GM23338 (cell line): Measurements from ENCODE around the gene MYBPC2. TPM values are rescaled to one million over a fixed set of nuclear protein-coding genes. Genes with fewer than 3 reads are reported as not detected.

Experiments
- ATAC-seq: fragments of 200-7000 bp; cut with Tn5 transposase; 3 replicates; pipeline ENCODE4 v1.9.1; 2020
- DNase-seq: peaks from one replicate; pipeline ENCODE4 v3.0.0-alpha.2; 2015; ENCODE audit warnings: low spot score
- H2AFZ ChIP-seq: fragments of 200-600 bp; sonication (generic); 2 replicates; pipeline ENCODE4 v1.8.0; 2016; ENCODE audit warnings: antibody characterized with exemption, mild to moderate bottlenecking, moderate library complexity
- H3F3A ChIP-seq: fragments of 200-600 bp; sonication (generic); replicated peaks from 2 replicates; pipeline ENCODE4 v1.8.0; 2017; ENCODE audit warnings: antibody characterized with exemption, mixed run types, low read depth
- H3K27ac ChIP-seq: fragments of 200-600 bp; sonication (generic); 2 replicates; pipeline ENCODE4 v1.6.1; 2016; ENCODE audit warnings: low read depth
- H3K27me3 ChIP-seq: fragments of 200-600 bp; sonication (generic); 2 replicates; pipeline ENCODE4 v1.8.0; 2016; ENCODE audit warnings: mild to moderate bottlenecking, mixed run types, moderate library complexity; ENCODE audit not compliant: insufficient read depth
- H3K36me3 ChIP-seq: fragments of 200-600 bp; sonication (generic); 2 replicates; pipeline ENCODE4 v1.8.0; 2016; ENCODE audit warnings: mild to moderate bottlenecking; ENCODE audit not compliant: insufficient read depth
- H3K4me1 ChIP-seq: fragments of 200-600 bp; sonication (generic); 2 replicates; pipeline ENCODE4 v1.8.0; 2016; ENCODE audit warnings: mild to moderate bottlenecking, moderate library complexity; ENCODE audit not compliant: insufficient read depth
- H3K4me2 ChIP-seq: fragments of 200-600 bp; sonication (generic); 2 replicates; pipeline ENCODE4 v1.7.1; 2017; ENCODE audit warnings: mixed run types
- H3K4me3 ChIP-seq: fragments of 200-600 bp; sonication (generic); 2 replicates; pipeline ENCODE4 v1.6.1; 2016; ENCODE audit warnings: mixed run types
- H3K79me2 ChIP-seq: fragments of 200-600 bp; sonication (generic); replicated peaks from 2 replicates; pipeline ENCODE4 v1.8.0; 2017; ENCODE audit warnings: mild to moderate bottlenecking; ENCODE audit not compliant: insufficient read depth
- H3K9me2 ChIP-seq: fragments of 200-600 bp; sonication (generic); 2 replicates; pipeline ENCODE4 v1.8.0; 2017; ENCODE audit not compliant: insufficient read depth
- H4K20me1 ChIP-seq: fragments of 200-600 bp; sonication (generic); replicated peaks from 2 replicates; pipeline ENCODE4 v1.8.0; 2017; ENCODE audit warnings: mild to moderate bottlenecking; ENCODE audit not compliant: insufficient read depth
- H3K27ac Mint-ChIP-seq: 2 replicates; pipeline ENCODE4 v1.8.0; 2020; ENCODE audit warnings: inconsistent platforms, mild to moderate bottlenecking, moderate library complexity, mixed read lengths
- H3K27me3 Mint-ChIP-seq: 3 replicates; pipeline ENCODE4 v1.8.0; 2022; ENCODE audit warnings: low read depth, mild to moderate bottlenecking, moderate library complexity, mixed read lengths, inconsistent platforms; ENCODE audit not compliant: insufficient read depth, poor library complexity
- H3K36me3 Mint-ChIP-seq: 3 replicates; pipeline ENCODE4 v1.8.0; 2021; ENCODE audit warnings: low read depth, mild to moderate bottlenecking, inconsistent platforms, moderate library complexity, mixed read lengths
- H3K4me1 Mint-ChIP-seq: 3 replicates; pipeline ENCODE4 v1.8.0; 2020; ENCODE audit warnings: mild to moderate bottlenecking, inconsistent platforms, mixed read lengths
- H3K4me3 Mint-ChIP-seq: 3 replicates; pipeline ENCODE4 v1.8.0; 2021; ENCODE audit warnings: moderate library complexity, mild to moderate bottlenecking, inconsistent platforms, mixed read lengths
- H3K9me3 Mint-ChIP-seq: 3 replicates; pipeline ENCODE4 v1.8.0; 2020; ENCODE audit warnings: moderate library complexity, mild to moderate bottlenecking, inconsistent platforms, mixed read lengths
- CREB1 ChIP-seq: fragments of 250-450 bp; sonication (Bioruptor Pico); IDR thresholded peaks from 2 replicates; pipeline ENCODE4 v1.5.0; 2020; ENCODE audit warnings: low read depth, mild to moderate bottlenecking, moderate library complexity
- EZH2 ChIP-seq: fragments of 200-600 bp; sonication (generic); IDR thresholded peaks from one replicate; pipeline ENCODE4 v1.8.0; 2017; ENCODE audit warnings: antibody characterized with exemption, mild to moderate bottlenecking, low read depth; ENCODE audit not compliant: unreplicated experiment
- EZH2phosphoT487 ChIP-seq: fragments of 200-600 bp; sonication (generic); IDR thresholded peaks from one replicate; pipeline ENCODE4 v1.8.1; 2018; ENCODE audit warnings: antibody characterized with exemption; ENCODE audit not compliant: unreplicated experiment
- JUNB ChIP-seq: IDR thresholded peaks from one replicate; pipeline ENCODE4 v1.6.1; 2016; ENCODE audit warnings: antibody characterized with exemption; ENCODE audit not compliant: unreplicated experiment
- NANOG ChIP-seq: IDR thresholded peaks from 2 replicates; pipeline ENCODE4 v1.6.1; 2016; ENCODE audit warnings: antibody characterized with exemption, borderline replicate concordance
- POLR2AphosphoS5 ChIP-seq: IDR thresholded peaks from 2 replicates; pipeline ENCODE4 v1.6.1; 2016; ENCODE audit warnings: antibody characterized with exemption, low read depth
- STAT1 ChIP-seq: IDR thresholded peaks from one replicate; pipeline ENCODE4 v1.6.1; 2016; ENCODE audit warnings: antibody characterized with exemption; ENCODE audit not compliant: unreplicated experiment
- ZNF114 ChIP-seq: fragments of 250-450 bp; sonication (Bioruptor Pico); IDR thresholded peaks from 2 replicates; pipeline ENCODE4 v1.5.0; 2020; ENCODE audit warnings: mild to moderate bottlenecking, moderate library complexity
- ZNF331 ChIP-seq: fragments of 250-450 bp; sonication (Bioruptor Pico); IDR thresholded peaks from 2 replicates; pipeline ENCODE4 v1.5.0; 2020; ENCODE audit warnings: low read depth, mild to moderate bottlenecking, moderate library complexity
- polyA plus RNA-seq: library from polyadenylated mRNA; unstranded; fragments of >200 nt; fragmentation: Nextera tagmentation; extraction: Ambion mirVana; gene quantifications from 2 replicates; pipeline ENCODE4 v1.2.1, GENCODE V29; 2016
- total RNA-seq: library from RNA; depleted of rRNA; stranded (reverse); fragments of >200 nt; shearing (Covaris generic); gene quantifications from 2 replicates; pipeline ENCODE4 v1.2.3, GENCODE V29; 2014
- TF ChIP-seq, protein P1 (sequence below): IDR thresholded peaks from one replicate; pipeline ENCODE4 v1.6.1; 2018; ENCODE audit warnings: antibody characterized with exemption; ENCODE audit not compliant: unreplicated experiment
- TF ChIP-seq, protein P2 (sequence below): IDR thresholded peaks from 2 replicates; pipeline ENCODE4 v1.6.1; 2016; ENCODE audit warnings: antibody characterized with exemption
- TF ChIP-seq, protein P3 (sequence below), 2 experiments: fragments of 200-600 bp in 1 of 2; sonication (generic) in 1 of 2; conservative IDR thresholded peaks; 2 replicates each; pipeline versions ENCODE4 v1.5.1 to v1.6.1; 2016 to 2017; ENCODE audit warnings: antibody characterized with exemption in 2 of 2, low read depth in 2 of 2, mild to moderate bottlenecking in 2 of 2, moderate library complexity in 1 of 2

Gene MYBPC2
- total and polyA plus RNA-seq, 2 experiments from 2014 or later = 4.2 to 5.9 TPM

DNA sequence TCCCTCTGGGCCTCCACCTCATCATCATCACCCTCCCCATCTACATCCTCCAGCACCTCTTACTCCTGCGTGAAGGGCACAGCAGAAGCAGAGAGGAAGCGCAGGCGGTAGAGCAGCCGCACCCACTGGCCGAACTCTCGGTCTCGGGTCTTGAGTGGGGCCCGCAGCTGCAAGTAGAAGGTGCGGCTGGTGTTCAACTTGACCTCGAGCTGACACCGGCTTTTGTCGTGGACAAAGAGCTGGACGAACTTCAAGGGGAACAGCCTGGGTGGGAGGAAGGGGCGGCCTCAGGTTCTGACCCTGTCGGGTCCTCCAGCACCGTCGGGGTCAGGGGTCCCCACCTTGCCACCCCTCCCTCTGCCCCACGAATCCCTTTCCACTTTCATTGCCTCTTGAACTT is 34.9 kb downstream of the MYBPC2 start (continued):
- TF ChIP-seq, protein P1, sequence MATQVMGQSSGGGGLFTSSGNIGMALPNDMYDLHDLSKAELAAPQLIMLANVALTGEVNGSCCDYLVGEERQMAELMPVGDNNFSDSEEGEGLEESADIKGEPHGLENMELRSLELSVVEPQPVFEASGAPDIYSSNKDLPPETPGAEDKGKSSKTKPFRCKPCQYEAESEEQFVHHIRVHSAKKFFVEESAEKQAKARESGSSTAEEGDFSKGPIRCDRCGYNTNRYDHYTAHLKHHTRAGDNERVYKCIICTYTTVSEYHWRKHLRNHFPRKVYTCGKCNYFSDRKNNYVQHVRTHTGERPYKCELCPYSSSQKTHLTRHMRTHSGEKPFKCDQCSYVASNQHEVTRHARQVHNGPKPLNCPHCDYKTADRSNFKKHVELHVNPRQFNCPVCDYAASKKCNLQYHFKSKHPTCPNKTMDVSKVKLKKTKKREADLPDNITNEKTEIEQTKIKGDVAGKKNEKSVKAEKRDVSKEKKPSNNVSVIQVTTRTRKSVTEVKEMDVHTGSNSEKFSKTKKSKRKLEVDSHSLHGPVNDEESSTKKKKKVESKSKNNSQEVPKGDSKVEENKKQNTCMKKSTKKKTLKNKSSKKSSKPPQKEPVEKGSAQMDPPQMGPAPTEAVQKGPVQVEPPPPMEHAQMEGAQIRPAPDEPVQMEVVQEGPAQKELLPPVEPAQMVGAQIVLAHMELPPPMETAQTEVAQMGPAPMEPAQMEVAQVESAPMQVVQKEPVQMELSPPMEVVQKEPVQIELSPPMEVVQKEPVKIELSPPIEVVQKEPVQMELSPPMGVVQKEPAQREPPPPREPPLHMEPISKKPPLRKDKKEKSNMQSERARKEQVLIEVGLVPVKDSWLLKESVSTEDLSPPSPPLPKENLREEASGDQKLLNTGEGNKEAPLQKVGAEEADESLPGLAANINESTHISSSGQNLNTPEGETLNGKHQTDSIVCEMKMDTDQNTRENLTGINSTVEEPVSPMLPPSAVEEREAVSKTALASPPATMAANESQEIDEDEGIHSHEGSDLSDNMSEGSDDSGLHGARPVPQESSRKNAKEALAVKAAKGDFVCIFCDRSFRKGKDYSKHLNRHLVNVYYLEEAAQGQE = no peak
- TF ChIP-seq, protein P2, sequence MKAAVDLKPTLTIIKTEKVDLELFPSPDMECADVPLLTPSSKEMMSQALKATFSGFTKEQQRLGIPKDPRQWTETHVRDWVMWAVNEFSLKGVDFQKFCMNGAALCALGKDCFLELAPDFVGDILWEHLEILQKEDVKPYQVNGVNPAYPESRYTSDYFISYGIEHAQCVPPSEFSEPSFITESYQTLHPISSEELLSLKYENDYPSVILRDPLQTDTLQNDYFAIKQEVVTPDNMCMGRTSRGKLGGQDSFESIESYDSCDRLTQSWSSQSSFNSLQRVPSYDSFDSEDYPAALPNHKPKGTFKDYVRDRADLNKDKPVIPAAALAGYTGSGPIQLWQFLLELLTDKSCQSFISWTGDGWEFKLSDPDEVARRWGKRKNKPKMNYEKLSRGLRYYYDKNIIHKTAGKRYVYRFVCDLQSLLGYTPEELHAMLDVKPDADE = no peak
- TF ChIP-seq POLR2AphosphoS5 (no peak), EZH2phosphoT487 (no peak), CREB1 (no peak), STAT1 (no peak), ZNF114 (no peak), EZH2 (no peak)
- TF ChIP-seq, protein P3, sequence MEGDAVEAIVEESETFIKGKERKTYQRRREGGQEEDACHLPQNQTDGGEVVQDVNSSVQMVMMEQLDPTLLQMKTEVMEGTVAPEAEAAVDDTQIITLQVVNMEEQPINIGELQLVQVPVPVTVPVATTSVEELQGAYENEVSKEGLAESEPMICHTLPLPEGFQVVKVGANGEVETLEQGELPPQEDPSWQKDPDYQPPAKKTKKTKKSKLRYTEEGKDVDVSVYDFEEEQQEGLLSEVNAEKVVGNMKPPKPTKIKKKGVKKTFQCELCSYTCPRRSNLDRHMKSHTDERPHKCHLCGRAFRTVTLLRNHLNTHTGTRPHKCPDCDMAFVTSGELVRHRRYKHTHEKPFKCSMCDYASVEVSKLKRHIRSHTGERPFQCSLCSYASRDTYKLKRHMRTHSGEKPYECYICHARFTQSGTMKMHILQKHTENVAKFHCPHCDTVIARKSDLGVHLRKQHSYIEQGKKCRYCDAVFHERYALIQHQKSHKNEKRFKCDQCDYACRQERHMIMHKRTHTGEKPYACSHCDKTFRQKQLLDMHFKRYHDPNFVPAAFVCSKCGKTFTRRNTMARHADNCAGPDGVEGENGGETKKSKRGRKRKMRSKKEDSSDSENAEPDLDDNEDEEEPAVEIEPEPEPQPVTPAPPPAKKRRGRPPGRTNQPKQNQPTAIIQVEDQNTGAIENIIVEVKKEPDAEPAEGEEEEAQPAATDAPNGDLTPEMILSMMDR (conservative IDR thresholded peaks at IDR 0.05; ENCODE audit: low read depth in 2 of 2) = no peak

DNA sequence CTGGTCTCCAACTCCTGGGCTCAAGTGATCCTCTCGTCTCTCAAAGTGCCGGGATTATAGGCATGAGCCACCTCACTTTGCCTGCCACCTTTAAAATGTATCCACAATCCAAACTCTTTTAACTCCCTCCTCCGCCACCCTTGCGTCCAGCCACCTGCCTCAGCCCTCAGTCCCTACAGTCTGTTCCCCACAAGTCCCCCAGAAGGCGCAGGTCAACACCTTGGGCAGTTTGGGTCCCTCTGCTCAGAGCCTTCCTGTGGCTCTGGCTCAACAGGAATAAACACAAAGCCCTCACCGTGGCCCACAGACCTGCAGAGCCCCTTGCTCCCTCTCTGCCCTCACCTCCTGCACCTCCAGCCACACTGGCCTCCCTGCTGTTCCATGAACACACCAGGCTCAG is 36.1 kb downstream of the MYBPC2 start:
- no peak overlapping the region for H3K27ac ChIP-seq
- H3K27me3 ChIP-seq = no peaks in the 10 kb centered on the region
- peaks cover 8% of the 10 kb centered on the region for H3F3A ChIP-seq
- no peaks in the 10 kb centered on the region for H3K36me3 ChIP-seq
- ATAC-seq = no peak
- no peaks in the 10 kb centered on the region for H4K20me1 ChIP-seq
- H3K9me3 Mint-ChIP-seq = peaks cover 95% of the 10 kb centered on the region
- H3K4me3 ChIP-seq = no peak overlapping the region
- peaks cover 45% of the 10 kb centered on the region for H3K36me3 Mint-ChIP-seq
- 0 out of 2 replicates have a peak, but pooled peaks cover 3% of the 10 kb centered on the region for H3K4me1 ChIP-seq
- H3K9me2 ChIP-seq = no peaks in the 10 kb centered on the region
- DNase-seq = no peak
- no peaks in the 10 kb centered on the region for H3K79me2 ChIP-seq
- peaks cover 12% of the 10 kb centered on the region for H3K27me3 Mint-ChIP-seq
- no peak overlapping the region for H3K4me3 Mint-ChIP-seq
- H3K4me2 ChIP-seq = no peak overlapping the region
- no peaks in the 10 kb centered on the region for H3K4me1 Mint-ChIP-seq
- no peak overlapping the region for H3K27ac Mint-ChIP-seq
- no peak overlapping the region for H2AFZ ChIP-seq
- TF ChIP-seq NANOG (no peak), CREB1 (no peak), JUNB (no peak), EZH2phosphoT487 (no peak), STAT1 (no peak), ZNF331 (CRISPR knock-in tag) (no peak), ZNF114 (no peak), EZH2 (no peak)
- TF ChIP-seq, protein P3 (conservative IDR thresholded peaks at IDR 0.05; ENCODE audit: low read depth in 2 of 2) = no peak
